HG03432 (cell line): ENCODE data around the gene CASP14.
"Not testable (repeated sequence)": the region's sequence is repeated elsewhere in the genome, so short reads cannot be mapped to it uniquely, and the experiment has no call there.

Experiments used
- ATAC-seq: cut with Tn5 transposase; IDR thresholded peaks from one replicate; pipeline ENCODE4 v1.9.1; 2021; ENCODE audit warnings: mild to moderate bottlenecking, moderate library complexity; ENCODE audit not compliant: unreplicated experiment

CASP14 gene

GRCh38 chr19:15070386-15070785, 21.1 kb downstream of the CASP14 start:
- not testable (repeated sequence) for ATAC-seq

- ATAC-seq = no peak
Measured at GRCh38 chr19:15072930-15073647, 23.8 kb downstream of the CASP14 start.

GRCh38 chr19:15074371-15074770, 25.1 kb downstream of the CASP14 start:
- no peak for ATAC-seq

GRCh38 chr19:15075806-15076205, 26.5 kb downstream of the CASP14 start:
- no peak for ATAC-seq

- ATAC-seq = not testable (repeated sequence)
Measured at GRCh38 chr19:15080002-15080401, 30.7 kb downstream of the CASP14 start.

- no peak for ATAC-seq
Measured at GRCh38 chr19:15081911-15082310, 32.6 kb downstream of the CASP14 start, which contains the start of gene OR1I1. Gene OR1I1, plus strand, starts transcription at chr19:15082211. Its CDS starts 4,855 bp downstream, at chr19:15087066.

- ATAC-seq = no peak
Measured at GRCh38 chr19:15087182-15087581, 37.9 kb downstream of the CASP14 start.

GRCh38 chr19:15091918-15092753, 42.9 kb downstream of the CASP14 start:
- no peak for ATAC-seq

- ATAC-seq = no peak
Measured at GRCh38 chr19:15093001-15093400, 43.7 kb downstream of the CASP14 start.

GRCh38 chr19:15096223-15096622, 46.9 kb downstream of the CASP14 start:
- no peak for ATAC-seq

- ATAC-seq = not testable (repeated sequence)
Measured at GRCh38 chr19:15097980-15098379, 48.7 kb downstream of the CASP14 start.

GRCh38 chr19:15098460-15098859, 49.2 kb downstream of the CASP14 start:
- ATAC-seq = no peak

- ATAC-seq = no peak
Measured at GRCh38 chr19:15099017-15099582, 49.8 kb downstream of the CASP14 start.

- no peak for ATAC-seq
Measured at GRCh38 chr19:15101479-15102082, 52.3 kb downstream of the CASP14 start.

GRCh38 chr19:15104003-15104402, 54.7 kb downstream of the CASP14 start:
- no peak for ATAC-seq

GRCh38 chr19:15104411-15104810, 55.1 kb downstream of the CASP14 start:
- no peak for ATAC-seq

- ATAC-seq = no peak
Measured at GRCh38 chr19:15105044-15105443, 55.8 kb downstream of the CASP14 start.

- ATAC-seq = no peak
Measured at GRCh38 chr19:15107061-15108010, 58.1 kb downstream of the CASP14 start, which contains the start of gene SYDE1. Gene SYDE1, plus strand, starts transcription at chr19:15107401. Its CDS starts 33 bp downstream, at chr19:15107434.
